ENCODE measurements around the gene MYO1E. TPM values are rescaled to one million over a fixed set of nuclear protein-coding genes. Genes with fewer than 3 reads are reported as not detected.

MYO1E gene
- total RNA-seq, 2 experiments from 2014 or later = 20.3 to 22.7 TPM

DNA sequence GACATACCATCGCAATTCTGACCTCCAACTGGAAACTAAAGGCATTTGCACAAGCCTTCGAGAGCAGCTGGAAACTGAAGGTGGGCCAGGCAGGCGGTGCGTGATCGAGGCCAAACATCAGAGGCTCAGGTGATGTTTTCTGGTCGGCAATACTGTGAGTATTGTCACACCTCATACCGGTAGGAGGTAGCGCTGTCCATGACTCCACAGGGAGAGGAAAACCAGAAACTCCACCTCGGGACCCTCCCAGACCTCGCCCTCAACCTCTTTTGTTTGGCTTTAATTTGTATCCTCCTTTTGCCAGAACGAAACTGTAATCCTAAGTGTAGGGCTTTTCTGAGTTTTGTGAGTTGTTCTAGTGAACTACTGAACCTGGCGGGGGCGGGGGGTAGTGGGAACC lies 122.4 kb downstream of the MYO1E start:
- ATAC-seq (no peak), DNase-seq (no peak)
- Mint-ChIP-seq H3K36me3 (ENCODE audit: low read depth) (no peaks in the 10 kb centered on the region), H3K27me3 (peaks cover 2% of the 10 kb centered on the region), H3K27ac (no peak overlapping the region), H3K4me3 (no peak overlapping the region), H3K4me1 (ENCODE audit: low read depth) (peaks cover 12% of the 10 kb centered on the region), H3K9me3 (no peaks in the 10 kb centered on the region)
- ChIA-PET CTCF (no interaction called here), POLR2A (no interaction called here)
- intact Hi-C loops (cut with micrococcal nuclease) = no loop called here
- TF ChIP-seq, protein P1, sequence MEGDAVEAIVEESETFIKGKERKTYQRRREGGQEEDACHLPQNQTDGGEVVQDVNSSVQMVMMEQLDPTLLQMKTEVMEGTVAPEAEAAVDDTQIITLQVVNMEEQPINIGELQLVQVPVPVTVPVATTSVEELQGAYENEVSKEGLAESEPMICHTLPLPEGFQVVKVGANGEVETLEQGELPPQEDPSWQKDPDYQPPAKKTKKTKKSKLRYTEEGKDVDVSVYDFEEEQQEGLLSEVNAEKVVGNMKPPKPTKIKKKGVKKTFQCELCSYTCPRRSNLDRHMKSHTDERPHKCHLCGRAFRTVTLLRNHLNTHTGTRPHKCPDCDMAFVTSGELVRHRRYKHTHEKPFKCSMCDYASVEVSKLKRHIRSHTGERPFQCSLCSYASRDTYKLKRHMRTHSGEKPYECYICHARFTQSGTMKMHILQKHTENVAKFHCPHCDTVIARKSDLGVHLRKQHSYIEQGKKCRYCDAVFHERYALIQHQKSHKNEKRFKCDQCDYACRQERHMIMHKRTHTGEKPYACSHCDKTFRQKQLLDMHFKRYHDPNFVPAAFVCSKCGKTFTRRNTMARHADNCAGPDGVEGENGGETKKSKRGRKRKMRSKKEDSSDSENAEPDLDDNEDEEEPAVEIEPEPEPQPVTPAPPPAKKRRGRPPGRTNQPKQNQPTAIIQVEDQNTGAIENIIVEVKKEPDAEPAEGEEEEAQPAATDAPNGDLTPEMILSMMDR (IDR thresholded peaks at IDR 0.05) = no peak

DNA sequence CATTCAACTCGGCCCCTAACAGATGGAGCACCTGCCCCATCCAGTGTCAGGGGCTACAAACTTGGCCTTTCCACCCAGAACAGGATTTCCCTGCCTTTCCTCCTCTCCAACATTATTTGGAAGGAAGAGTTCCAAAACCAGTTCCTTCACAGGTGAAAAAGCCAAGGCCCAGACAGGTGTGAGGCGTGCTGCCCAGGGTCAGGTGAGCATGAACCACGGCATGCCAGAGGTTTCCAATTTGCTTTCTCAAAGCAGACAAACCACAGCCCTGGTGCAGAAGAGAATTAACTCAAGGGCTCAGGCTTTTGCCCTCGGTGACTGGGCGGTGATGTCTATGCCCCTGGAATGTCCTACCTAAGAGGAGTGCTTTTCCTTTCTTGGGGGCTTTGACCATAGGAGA lies 122.9 kb downstream of the MYO1E start:
- Mint-ChIP-seq H3K36me3 (ENCODE audit: low read depth) (no peaks in the 10 kb centered on the region), H3K27me3 (peaks cover 2% of the 10 kb centered on the region), H3K27ac (no peak overlapping the region), H3K9me3 (no peaks in the 10 kb centered on the region), H3K4me3 (no peak overlapping the region), H3K4me1 (ENCODE audit: low read depth) (peaks cover 12% of the 10 kb centered on the region)
- intact Hi-C loops (cut with micrococcal nuclease) = loop anchor here (10.0 kb wide), 1 partner anchor 75 kb away; no protein-coding TSS in a partner anchor
- no peak for DNase-seq
- TF ChIP-seq, protein P1 (IDR thresholded peaks at IDR 0.05) = no peak
- ChIA-PET CTCF (no interaction called here), POLR2A (no interaction called here)
- ATAC-seq = no peak

DNA sequence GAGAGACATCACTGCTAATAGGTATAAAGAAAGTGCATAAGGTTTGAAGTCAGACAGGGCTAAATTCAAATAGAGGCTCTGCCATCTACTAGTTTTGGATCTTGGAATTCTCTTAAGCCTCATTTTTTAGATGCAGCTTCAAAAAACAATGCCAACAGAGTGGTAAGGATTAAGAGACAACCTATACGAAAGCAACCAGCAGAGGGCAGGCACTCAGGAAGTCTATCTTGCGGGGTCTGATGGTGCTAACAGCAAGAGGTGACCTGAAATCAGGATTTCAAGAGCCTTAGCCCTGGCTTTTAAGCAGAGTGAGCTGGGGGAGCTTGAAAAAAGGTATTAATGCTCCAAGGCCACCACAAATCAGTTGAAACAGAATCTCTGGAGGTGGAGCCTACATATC lies 125.3 kb downstream of the MYO1E start:
- intact Hi-C loops (cut with micrococcal nuclease) = loop anchor here (2.0 to 10.0 kb wide), 2 partner anchors 73 to 245 kb away; no protein-coding TSS in a partner anchor
- ATAC-seq (peak; percentile 69), DNase-seq (peak; percentile 79)
- POLR2A ChIA-PET = interaction anchor here (0.6 kb wide), 1 partner anchor 214 kb away, joined by 4 read pairs; no protein-coding TSS in a partner anchor
- no peak overlapping the region for H3K27ac Mint-ChIP-seq
- peaks cover 19% of the 10 kb centered on the region for H3K4me1 Mint-ChIP-seq (ENCODE audit: low read depth)
- H3K4me3 Mint-ChIP-seq = no peak overlapping the region
- no peaks in the 10 kb centered on the region for H3K36me3 Mint-ChIP-seq (ENCODE audit: low read depth)
- TF ChIP-seq, protein P1 (IDR thresholded peaks at IDR 0.05) = peak; percentile 69
- H3K9me3 Mint-ChIP-seq = no peaks in the 10 kb centered on the region
- CTCF ChIA-PET = interaction anchor here (0.6 to 3.5 kb wide), 26 partner anchors 9 to 346 kb away, joined by 3 to 29 read pairs (median 4); no protein-coding TSS in a partner anchor
- peaks cover 2% of the 10 kb centered on the region for H3K27me3 Mint-ChIP-seq

DNA sequence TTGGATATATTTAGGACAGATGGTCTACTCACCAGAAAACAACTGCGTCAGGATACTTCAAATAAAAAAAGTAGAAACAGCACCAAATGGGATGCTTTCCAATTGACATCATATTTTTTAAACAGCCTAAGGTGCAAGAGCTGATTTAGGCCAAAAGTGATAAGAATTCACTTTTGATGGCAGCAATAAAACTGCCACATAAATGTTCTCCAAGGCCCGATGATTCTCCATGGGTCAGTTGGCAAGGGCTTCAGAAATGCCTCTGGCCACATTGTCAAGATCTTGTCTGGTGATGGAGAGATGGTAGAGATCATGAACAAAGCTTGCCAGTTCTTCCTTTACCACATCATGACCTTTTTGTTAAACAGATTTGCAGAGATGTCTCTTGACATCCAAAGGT lies 127.1 kb downstream of the MYO1E start:
- DNase-seq (no peak), ATAC-seq (no peak)
- TF ChIP-seq, protein P1 (IDR thresholded peaks at IDR 0.05) = no peak
- Mint-ChIP-seq H3K4me3 (no peak overlapping the region), H3K27ac (no peak overlapping the region), H3K27me3 (peaks cover 4% of the 10 kb centered on the region), H3K9me3 (no peaks in the 10 kb centered on the region), H3K36me3 (ENCODE audit: low read depth) (no peaks in the 10 kb centered on the region), H3K4me1 (ENCODE audit: low read depth) (peaks cover 13% of the 10 kb centered on the region)
- CTCF ChIA-PET = interaction anchor here (0.9 to 3.5 kb wide), 5 partner anchors 10 to 289 kb away, joined by 4 to 29 read pairs (median 5); no protein-coding TSS in a partner anchor
- POLR2A ChIA-PET = interaction anchor here (1.4 kb wide), 1 partner anchor 22 kb away, joined by 3 read pairs; no protein-coding TSS in a partner anchor
- intact Hi-C loops (cut with micrococcal nuclease) = loop anchor here (10.0 kb wide), 1 partner anchor 71 kb away; no protein-coding TSS in a partner anchor

DNA sequence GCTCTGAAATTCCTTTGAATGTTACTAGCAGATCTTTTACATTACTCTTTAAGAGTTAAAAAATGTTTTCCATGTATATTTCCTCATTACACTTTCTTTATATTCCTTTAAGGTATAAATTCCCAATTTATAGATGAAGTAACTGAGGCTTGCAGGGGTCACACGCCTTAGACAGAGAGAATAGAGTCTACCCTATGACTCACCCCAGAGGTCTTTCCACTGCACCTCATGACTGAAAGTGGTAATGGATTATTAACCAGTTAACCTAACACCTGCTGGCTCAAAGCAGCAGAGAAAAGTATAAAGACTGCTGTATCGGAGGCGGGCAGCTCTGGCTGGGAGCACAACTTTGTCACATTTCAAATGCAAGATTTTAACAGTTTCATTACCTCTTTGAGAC lies 128.3 kb downstream of the MYO1E start:
- Mint-ChIP-seq H3K4me1 (ENCODE audit: low read depth) (peaks cover 10% of the 10 kb centered on the region), H3K36me3 (ENCODE audit: low read depth) (no peaks in the 10 kb centered on the region), H3K9me3 (no peaks in the 10 kb centered on the region), H3K4me3 (no peak overlapping the region), H3K27me3 (peaks cover 4% of the 10 kb centered on the region), H3K27ac (no peak overlapping the region)
- TF ChIP-seq, protein P1 (IDR thresholded peaks at IDR 0.05) = no peak
- intact Hi-C loops (cut with micrococcal nuclease) = loop anchor here (10.0 kb wide), 1 partner anchor 70 kb away; no protein-coding TSS in a partner anchor
- CTCF ChIA-PET = no interaction called here
- DNase-seq = peak; percentile 26
- ATAC-seq = peak; percentile 60
- POLR2A ChIA-PET = no interaction called here

All from activated CD8-positive, alpha-beta T cell treated with anti-CD3 and anti-CD28 coated beads for 36 hours (primary cell).